A549 (cell line): ENCODE data around the gene ZNF219. TPM values are rescaled to one million over a fixed set of nuclear protein-coding genes. Genes with fewer than 3 reads are reported as not detected.

Experiments used
- ATAC-seq, 2 experiments: fragments of 200-7000 bp in 1 of 2; fragments of >200 bp in 1 of 2; cut with Nextera tagmentation in 1 of 2; cut with Tn5 transposase in 1 of 2; 3 replicates each; pipeline versions ENCODE4 v1.8.0 to v1.9.1; 2018 to 2020; ENCODE audit warnings: mild to moderate bottlenecking in 1 of 2, moderate library complexity in 1 of 2
- CTCF ChIA-PET: fragments of 300-600 bp; sonication (Branson Sonifier 250); formaldehyde crosslinking; extraction: SDS; loops from one replicate; lab custom pipeline; 2021; ENCODE audit warnings: antibody characterized with exemption, inconsistent platforms; lab: Yijun Ruan, JAX
- POLR2A ChIA-PET: fragments of 350-600 bp; formaldehyde crosslinking; extraction: SDS; loops from one replicate; lab custom pipeline; 2021; ENCODE audit warnings: antibody characterized with exemption, inconsistent platforms; lab: Yijun Ruan, JAX
- DNase-seq, 2 experiments: peaks; one replicate each; pipeline versions ENCODE4 v3.0.0 to v3.0.0-alpha.2; 2011 to 2016; ENCODE audit warnings: low read depth in 1 of 2, low spot score in 1 of 2
- FAIRE-seq: peaks from 2 replicates; lab custom pipeline; 2011; peaks lifted over from hg19 to GRCh38; lab: Jason Lieb, UNC
- H3K27ac ChIP-seq, 2 experiments: fragments of >200 bp; sonication (Bioruptor Twin); formaldehyde crosslinking; 3 replicates each; pipeline ENCODE4 v1.5.1; 2016 to 2017
- H3K4me1 ChIP-seq: fragments of >200 bp; sonication (Bioruptor Twin); formaldehyde crosslinking; 3 replicates; pipeline ENCODE4 v1.6.1; 2016
- H3K4me2 ChIP-seq: fragments of >200 bp; sonication (Bioruptor Twin); formaldehyde crosslinking; 3 replicates; pipeline ENCODE4 v1.6.1; 2016
- H3K4me3 ChIP-seq: fragments of >200 bp; sonication (Bioruptor Twin); formaldehyde crosslinking; 3 replicates; pipeline ENCODE4 v1.5.1; 2016
- H3K9me3 ChIP-seq: fragments of >200 bp; sonication (Bioruptor Twin); formaldehyde crosslinking; 3 replicates; pipeline ENCODE4 v1.6.1; 2016
- CEBPB ChIP-seq, 2 experiments: fragments of >200 bp in 1 of 2; sonication (Bioruptor Twin) in 1 of 2; formaldehyde crosslinking in 1 of 2; IDR thresholded peaks; 2 replicates each; pipeline ENCODE4 v1.6.1; 2012 to 2016
- CHD4 ChIP-seq: fragments of 200-600 bp; sonication (generic); IDR thresholded peaks from 2 replicates; pipeline ENCODE4 v1.6.1; 2016; ENCODE audit warnings: antibody characterized with exemption, mild to moderate bottlenecking, borderline replicate concordance
- EP300 ChIP-seq, 2 experiments: fragments of >200 bp; sonication (Bioruptor Twin); formaldehyde crosslinking; IDR thresholded peaks; 2 replicates in 1 of 2; 3 replicates in 1 of 2; pipeline ENCODE4 v1.6.1; 2016 to 2017
- FOSB ChIP-seq: fragments of 250-450 bp; sonication (Bioruptor Pico); IDR thresholded peaks from 2 replicates; pipeline ENCODE4 v1.5.0; 2020; ENCODE audit warnings: mild to moderate bottlenecking, moderate library complexity
- HOXB13 ChIP-seq: fragments of 250-450 bp; sonication (Bioruptor Pico); IDR thresholded peaks from 2 replicates; pipeline ENCODE4 v1.5.0; 2020; ENCODE audit warnings: low read depth, mild to moderate bottlenecking, moderate library complexity
- KDM1A ChIP-seq: fragments of 200-600 bp; sonication (generic); IDR thresholded peaks from 2 replicates; pipeline ENCODE4 v1.6.1; 2016; ENCODE audit warnings: low read depth, mild to moderate bottlenecking
- MAFK ChIP-seq: fragments of 450-650 bp; IDR thresholded peaks from 2 replicates; pipeline ENCODE4 v1.6.1; 2014; ENCODE audit not compliant: partially characterized antibody
- MAZ ChIP-seq: fragments of 150-350 bp; IDR thresholded peaks from 2 replicates; pipeline ENCODE4 v1.6.1; 2014; ENCODE audit warnings: antibody characterized with exemption, low read depth, low read length, borderline replicate concordance
- NPAS2 ChIP-seq: fragments of 250-450 bp; sonication (Bioruptor Pico); IDR thresholded peaks from 2 replicates; pipeline ENCODE4 v1.8.0; 2022; ENCODE audit warnings: mild to moderate bottlenecking, moderate library complexity, borderline replicate concordance
- NR3C1 ChIP-seq: fragments of >200 bp; sonication (Bioruptor Twin); formaldehyde crosslinking; IDR thresholded peaks from 3 replicates; pipeline ENCODE4 v1.6.1; 2017
- POLR2AphosphoS2 ChIP-seq: conservative IDR thresholded peaks from 2 replicates; pipeline ENCODE4 v1.6.1; 2012; ENCODE audit warnings: low read length, improper control_type of control experiment, inconsistent platforms
- RAD21 ChIP-seq, 2 experiments: fragments of >200 bp in 1 of 2; sonication (Bioruptor Twin) in 1 of 2; formaldehyde crosslinking in 1 of 2; IDR thresholded peaks in 1 of 2; conservative IDR thresholded peaks in 1 of 2; 2 replicates in 1 of 2; 3 replicates in 1 of 2; pipeline ENCODE4 v1.6.1; 2012 to 2018; ENCODE audit warnings: inconsistent platforms in 1 of 2
- RARB ChIP-seq: fragments of 250-450 bp; sonication (Bioruptor Pico); IDR thresholded peaks from 2 replicates; pipeline ENCODE4 v1.8.0; 2021; ENCODE audit warnings: mild to moderate bottlenecking, moderate library complexity
- RCOR1 ChIP-seq: fragments of 150-350 bp; IDR thresholded peaks from 2 replicates; pipeline ENCODE4 v1.6.1; 2014; ENCODE audit warnings: antibody characterized with exemption, low read length, low read depth
- RNF2 ChIP-seq: fragments of 200-600 bp; sonication (generic); IDR thresholded peaks from 2 replicates; pipeline ENCODE4 v1.6.1; 2016; ENCODE audit warnings: low read depth, mild to moderate bottlenecking, antibody characterized with exemption, moderate library complexity, borderline replicate concordance
- SMC3 ChIP-seq: fragments of >200 bp; sonication (Bioruptor Twin); formaldehyde crosslinking; IDR thresholded peaks from 3 replicates; pipeline ENCODE4 v1.6.1; 2018; ENCODE audit warnings: inconsistent platforms
- SREBF2 ChIP-seq: fragments of 450-650 bp; IDR thresholded peaks from 2 replicates; pipeline ENCODE4 v1.6.1; 2014; ENCODE audit warnings: mild to moderate bottlenecking, moderate library complexity
- ZFP36 ChIP-seq: fragments of 450-650 bp; IDR thresholded peaks from 2 replicates; pipeline ENCODE4 v1.6.1; 2014; ENCODE audit warnings: borderline replicate concordance; ENCODE audit not compliant: partially characterized antibody
- WGBS: methylation state at CpG from one replicate; pipeline ENCODE4 v1.1.6; 2017; ENCODE audit errors: missing lambda C conversion rate; 5-methylcytosine and 5-hydroxymethylcytosine counted together
- polyA plus RNA-seq, 4 experiments: library from polyadenylated mRNA; depleted of rRNA in 3 of 4; stranded (reverse); fragments of >200 nt; fragmentation: RNase III in 1 of 4; extraction: RNeasy Plus Mini Kit Qiagen cat#74134 plus additional on column Dnase treatment in 1 of 4; gene quantifications; 2 replicates in 3 of 4; 3 replicates in 1 of 4; pipeline ENCODE4 v1.2.3, GENCODE V29; 2011 to 2017
- TF ChIP-seq, protein P1 (sequence below): fragments of >200 bp; sonication (Bioruptor Twin); formaldehyde crosslinking; IDR thresholded peaks from 3 replicates; pipeline ENCODE4 v1.5.1; 2016

ZNF219 gene
- polyA plus RNA-seq, 2 of the 4 experiments (the other 2 are of a cell fraction) = 17.3 to 31.0 TPM

DNA sequence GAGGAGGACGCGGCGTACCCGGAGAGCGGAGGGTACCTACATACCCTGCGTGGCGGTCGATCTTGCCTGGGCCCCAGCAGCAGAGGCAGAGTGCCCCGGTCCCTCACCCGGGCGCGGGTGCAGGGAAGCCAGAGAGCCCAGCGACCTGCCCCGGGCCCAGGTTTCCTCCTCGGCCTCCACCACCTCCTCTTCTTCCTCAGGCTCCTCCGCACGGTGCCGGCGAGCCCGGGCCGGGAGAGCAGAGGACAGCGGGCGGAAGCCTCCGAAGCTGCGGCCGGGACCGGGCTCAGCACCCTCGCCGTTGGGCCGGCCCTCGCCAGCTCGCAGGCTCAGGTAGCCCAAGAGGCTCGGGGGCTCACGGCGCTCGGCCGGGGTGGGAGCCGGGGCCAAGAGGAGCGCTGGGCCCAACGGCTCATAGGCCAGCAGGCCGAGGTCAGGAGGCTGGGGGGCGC is 6.6 kb downstream of the ZNF219 start:
- WGBS = 92% methylated on average over 35 of the region's 42 CpGs
- FAIRE-seq (no peak), DNase-seq (no peak), ATAC-seq (peak in 1 of 2 experiments; percentile 2; a peak in 2 of 6 replicates)
- ChIA-PET CTCF (interaction anchor here (0.6 to 13.7 kb wide), 43 partner anchors 14 to 431 kb away, joined by 3 to 369 read pairs (median 6); partner anchors contain the start of genes ARHGEF40, RNASE13, RNASE7 and RNASE8), POLR2A (interaction anchor here (0.8 to 2.6 kb wide), 3 partner anchors 12 to 77 kb away, joined by 3 to 19 read pairs (median 3); no protein-coding TSS in a partner anchor)
- Histone ChIP-seq H3K4me2 (no peak overlapping the region), H3K27ac (peak overlapping the region in 1 of 2 experiments; percentile 49; a peak in 3 of 6 replicates), H3K9me3 (no peaks in the 10 kb centered on the region), H3K4me1 (peaks cover 35% of the 10 kb centered on the region), H3K4me3 (no peak overlapping the region)
- TF ChIP-seq RCOR1 (no peak), EP300 (IDR thresholded peaks at IDR 0.05) (no peak), NR3C1 (no peak), CHD4 (no peak), RARB (no peak)
- TF ChIP-seq, protein P1, sequence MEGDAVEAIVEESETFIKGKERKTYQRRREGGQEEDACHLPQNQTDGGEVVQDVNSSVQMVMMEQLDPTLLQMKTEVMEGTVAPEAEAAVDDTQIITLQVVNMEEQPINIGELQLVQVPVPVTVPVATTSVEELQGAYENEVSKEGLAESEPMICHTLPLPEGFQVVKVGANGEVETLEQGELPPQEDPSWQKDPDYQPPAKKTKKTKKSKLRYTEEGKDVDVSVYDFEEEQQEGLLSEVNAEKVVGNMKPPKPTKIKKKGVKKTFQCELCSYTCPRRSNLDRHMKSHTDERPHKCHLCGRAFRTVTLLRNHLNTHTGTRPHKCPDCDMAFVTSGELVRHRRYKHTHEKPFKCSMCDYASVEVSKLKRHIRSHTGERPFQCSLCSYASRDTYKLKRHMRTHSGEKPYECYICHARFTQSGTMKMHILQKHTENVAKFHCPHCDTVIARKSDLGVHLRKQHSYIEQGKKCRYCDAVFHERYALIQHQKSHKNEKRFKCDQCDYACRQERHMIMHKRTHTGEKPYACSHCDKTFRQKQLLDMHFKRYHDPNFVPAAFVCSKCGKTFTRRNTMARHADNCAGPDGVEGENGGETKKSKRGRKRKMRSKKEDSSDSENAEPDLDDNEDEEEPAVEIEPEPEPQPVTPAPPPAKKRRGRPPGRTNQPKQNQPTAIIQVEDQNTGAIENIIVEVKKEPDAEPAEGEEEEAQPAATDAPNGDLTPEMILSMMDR = no peak
- TF ChIP-seq, all 56 proteins: peak for 0

DNA sequence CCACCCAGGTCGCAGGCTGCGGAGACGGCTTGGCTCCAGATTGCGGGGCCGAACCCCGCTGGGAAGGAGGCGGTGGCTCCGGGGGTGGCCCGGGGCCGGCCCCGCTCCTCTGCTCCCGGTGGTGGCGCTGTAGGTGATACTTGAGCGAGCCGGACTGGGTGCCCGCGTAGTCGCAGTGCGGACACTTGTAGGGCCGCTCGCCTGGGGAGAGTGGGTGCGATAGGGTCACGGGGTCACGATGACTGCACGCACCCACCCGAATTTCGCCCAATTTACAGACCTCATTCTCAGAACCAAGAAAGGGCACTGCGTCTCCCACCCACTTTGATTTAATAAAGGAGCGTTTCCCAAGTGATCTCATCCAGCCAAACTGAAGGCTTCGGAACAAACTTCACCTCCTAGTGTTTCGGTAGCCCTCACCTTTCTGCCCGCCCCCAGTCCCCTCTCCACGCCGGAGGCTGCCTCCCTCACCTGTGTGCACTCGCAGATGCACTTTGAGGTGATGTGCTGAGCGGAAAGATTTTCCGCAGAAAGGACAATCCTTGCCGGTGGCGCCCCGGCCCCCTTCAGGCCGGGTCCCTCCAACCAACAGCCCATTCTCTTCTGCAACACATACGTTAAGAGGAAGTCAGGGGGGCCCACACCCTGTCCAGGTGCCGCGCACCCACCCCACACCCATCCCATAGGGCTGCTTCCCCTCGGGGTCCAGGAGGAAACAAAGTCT is 7.4 kb downstream of the ZNF219 start:
- FAIRE-seq (no peak), DNase-seq (no peak), ATAC-seq (no peak)
- H3K9me3 ChIP-seq = no peaks in the 10 kb centered on the region
- no peak overlapping the region for H3K27ac ChIP-seq
- peaks cover 28% of the 10 kb centered on the region for H3K4me1 ChIP-seq
- H3K4me3 ChIP-seq = no peak overlapping the region
- no peak for TF ChIP-seq POLR2AphosphoS2
- no peak overlapping the region for H3K4me2 ChIP-seq
- CTCF ChIA-PET = interaction anchor here (0.6 to 13.7 kb wide), 28 partner anchors 14 to 254 kb away, joined by 3 to 369 read pairs (median 10); partner anchors contain the start of genes ARHGEF40, RNASE13, RNASE7 and RNASE8
- POLR2A ChIA-PET = interaction anchor here (1.8 to 3.8 kb wide), 4 partner anchors 13 to 23 kb away, joined by 6 to 19 read pairs (median 8); partner anchors contain the start of gene ARHGEF40
- 94% methylated on average over 42 of the region's 45 CpGs for WGBS

DNA sequence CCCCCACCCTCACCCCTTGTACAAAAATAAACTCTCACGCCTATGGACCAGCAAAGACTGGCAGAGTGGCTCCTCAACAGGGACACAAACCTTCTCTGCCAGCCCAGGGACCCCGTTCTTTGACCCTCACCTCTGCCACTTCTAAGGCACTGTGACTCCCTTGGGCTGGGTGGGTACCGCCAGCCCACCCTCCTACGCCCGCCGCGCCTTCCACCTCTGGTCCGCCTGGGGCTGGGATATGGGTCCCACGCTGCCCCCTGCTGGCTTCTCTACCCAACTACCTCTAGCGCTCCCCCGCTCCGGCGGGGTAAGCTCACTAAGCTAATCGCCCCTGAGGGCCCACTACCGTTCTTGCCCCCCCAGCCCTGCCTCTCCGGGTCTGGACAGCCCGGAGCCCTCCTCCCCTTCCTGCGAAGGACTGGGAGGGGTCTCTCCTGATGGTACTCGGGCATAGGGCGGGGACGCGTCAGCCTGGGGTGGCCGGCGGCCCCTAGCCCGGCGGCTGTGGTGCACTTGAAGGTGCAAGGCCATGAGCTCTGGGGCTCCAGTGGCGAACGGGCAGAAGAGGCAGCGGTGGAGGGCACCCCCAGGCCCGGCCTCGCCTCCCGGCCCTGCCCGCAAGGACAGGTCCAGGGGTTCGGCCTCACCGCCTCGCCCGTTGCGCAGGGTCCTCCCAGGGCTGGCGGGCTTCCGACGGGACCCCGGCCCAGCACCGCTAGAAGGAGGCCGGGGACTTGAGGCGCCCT is 8.1 kb downstream of the ZNF219 start:
- ATAC-seq (peak; percentile 25 to 62; a peak in 4 of 6 replicates), DNase-seq (peak in 1 of 2 experiments; percentile 58)
- no peak overlapping the region for H3K27ac ChIP-seq
- CTCF ChIA-PET = interaction anchor here (0.8 to 13.7 kb wide), 16 partner anchors 13 to 254 kb away, joined by 3 to 369 read pairs (median 4); partner anchors contain the start of genes ARHGEF40 and TMEM253
- H3K4me1 ChIP-seq = peaks cover 24% of the 10 kb centered on the region
- WGBS = 66% methylated on average over 10 of the region's 45 CpGs
- H3K9me3 ChIP-seq = no peaks in the 10 kb centered on the region
- H3K4me2 ChIP-seq = no peak overlapping the region
- no peak for TF ChIP-seq RNF2
- peak; percentile 36 to 40; a peak in 4 of 5 replicates for TF ChIP-seq RAD21 (conservative IDR thresholded peaks at IDR 0.05 in 1 of 2, IDR thresholded peaks at IDR 0.05 in 1 of 2)
- TF ChIP-seq SREBF2 = no peak
- TF ChIP-seq HOXB13 = no peak
- no peak for TF ChIP-seq MAZ
- no peak for TF ChIP-seq MAFK
- TF ChIP-seq ZFP36 = no peak
- TF ChIP-seq FOSB (CRISPR knock-in tag) = no peak
- TF ChIP-seq EP300 (IDR thresholded peaks at IDR 0.05) = no peak
- TF ChIP-seq, protein P1 = peak; percentile 47
- no peak for TF ChIP-seq KDM1A
- peak; percentile 45; the same call in 2 of the 3 replicates for TF ChIP-seq SMC3
- TF ChIP-seq NPAS2 (CRISPR knock-in tag) = no peak
- TF ChIP-seq CEBPB (IDR thresholded peaks at IDR 0.05) = no peak
- no peak for TF ChIP-seq CHD4
- TF ChIP-seq, all 56 proteins: peak for 3
- FAIRE-seq = no peak
- no peak overlapping the region for H3K4me3 ChIP-seq
- POLR2A ChIA-PET = interaction anchor here (1.3 to 3.8 kb wide), 4 partner anchors 14 to 75 kb away, joined by 4 to 11 read pairs (median 6); partner anchors contain the start of gene ARHGEF40
